Trophoblast cell (in vitro differentiated cells and primary cell): Measurements from ENCODE around the gene ACHE.

Experiments
- DNase-seq, 2 donors: peaks; one replicate each; pipeline ENCODE4 v3.0.0-alpha.2; 2016
- H2AFZ ChIP-seq: 2 replicates; pipeline ENCODE4 v1.6.1; 2013; ENCODE audit warnings: low read length, moderate library complexity, mild to moderate bottlenecking; ENCODE audit not compliant: insufficient read depth, poor library complexity
- H2AK5ac ChIP-seq: 2 replicates; pipeline ENCODE4 v1.6.1; 2013; ENCODE audit warnings: mild to moderate bottlenecking, low read length
- H2BK120ac ChIP-seq: 2 replicates; pipeline ENCODE4 v1.6.1; 2013; ENCODE audit warnings: low read length, mild to moderate bottlenecking, moderate library complexity; ENCODE audit not compliant: insufficient read depth, poor library complexity
- H2BK12ac ChIP-seq: 2 replicates; pipeline ENCODE4 v1.6.1; 2013; ENCODE audit warnings: mild to moderate bottlenecking, low read length, moderate library complexity
- H2BK5ac ChIP-seq: 2 replicates; pipeline ENCODE4 v1.6.1; 2013; ENCODE audit warnings: low read length, low read depth, moderate library complexity, mild to moderate bottlenecking; ENCODE audit not compliant: poor library complexity
- H3K14ac ChIP-seq: 2 replicates; pipeline ENCODE4 v1.6.1; 2013; ENCODE audit warnings: mild to moderate bottlenecking, low read length
- H3K18ac ChIP-seq: 2 replicates; pipeline ENCODE4 v1.6.1; 2013; ENCODE audit warnings: mild to moderate bottlenecking, low read length
- H3K23ac ChIP-seq: 2 replicates; pipeline ENCODE4 v1.6.1; 2013; ENCODE audit warnings: low read length
- H3K27ac ChIP-seq: 2 replicates; pipeline ENCODE4 v1.5.1; 2013; ENCODE audit warnings: low read depth, mild to moderate bottlenecking, inconsistent platforms, low read length, moderate library complexity
- H3K27me3 ChIP-seq: 2 replicates; pipeline ENCODE4 v1.6.1; 2013; ENCODE audit warnings: inconsistent platforms, mild to moderate bottlenecking, low read length, moderate library complexity; ENCODE audit not compliant: insufficient read depth
- H3K36me3 ChIP-seq, 2 experiments: 1 replicate in 1 of 2; 2 replicates in 1 of 2; pipeline ENCODE4 v1.6.1; 2013; ENCODE audit warnings: low read length in 2 of 2, mild to moderate bottlenecking in 2 of 2, moderate library complexity in 1 of 2; ENCODE audit not compliant: insufficient read depth in 2 of 2, control insufficient read depth in 1 of 2
- H3K4ac ChIP-seq: 2 replicates; pipeline ENCODE4 v1.6.1; 2013; ENCODE audit warnings: low read depth, mild to moderate bottlenecking, low read length, moderate library complexity
- H3K4me1 ChIP-seq, 2 experiments: 1 replicate in 1 of 2; 2 replicates in 1 of 2; pipeline ENCODE4 v1.6.1; 2013; ENCODE audit warnings: low read length in 2 of 2, mild to moderate bottlenecking in 2 of 2, moderate library complexity in 1 of 2; ENCODE audit not compliant: insufficient read depth in 2 of 2, control insufficient read depth in 1 of 2
- H3K4me2 ChIP-seq: 2 replicates; pipeline ENCODE4 v1.6.1; 2013; ENCODE audit warnings: inconsistent platforms, mild to moderate bottlenecking, low read length, moderate library complexity
- H3K4me3 ChIP-seq: 2 replicates; pipeline ENCODE4 v1.5.1; 2013; ENCODE audit warnings: mild to moderate bottlenecking, low read depth, low read length, inconsistent platforms
- H3K79me1 ChIP-seq: one replicate; pipeline ENCODE4 v1.6.1; 2013; ENCODE audit warnings: low read length
- H3K79me2 ChIP-seq: 2 replicates; pipeline ENCODE4 v1.6.1; 2013; ENCODE audit warnings: low read length, mild to moderate bottlenecking; ENCODE audit not compliant: control insufficient read depth, insufficient read depth, poor library complexity
- H3K9ac ChIP-seq: 2 replicates; pipeline ENCODE4 v1.6.1; 2013; ENCODE audit warnings: mild to moderate bottlenecking, low read length
- H3K9me3 ChIP-seq: 2 replicates; pipeline ENCODE4 v1.6.1; 2013; ENCODE audit warnings: low read depth, mild to moderate bottlenecking, control low read depth, inconsistent platforms, low read length; ENCODE audit not compliant: insufficient read depth
- H4K12ac ChIP-seq: 2 replicates; pipeline ENCODE4 v1.6.1; 2013; ENCODE audit warnings: low read depth, mild to moderate bottlenecking, low read length, moderate library complexity
- H4K8ac ChIP-seq: 2 replicates; pipeline ENCODE4 v1.6.1; 2013; ENCODE audit warnings: low read depth, mild to moderate bottlenecking, low read length, moderate library complexity
- H4K91ac ChIP-seq: one replicate; pipeline ENCODE4 v1.6.1; 2013; ENCODE audit warnings: low read depth, mild to moderate bottlenecking, low read length, moderate library complexity
- WGBS: extraction: QIAGEN DNeasy Blood & Tissue Kit; methylation state at CpG from one replicate; pipeline ENCODE4 v1.1.7; 2013; ENCODE audit warnings: missing lambda C conversion rate; ENCODE audit not compliant: insufficient read length, insufficient coverage; ENCODE audit errors: extremely low coverage; 5-methylcytosine and 5-hydroxymethylcytosine counted together

Gene ACHE

GRCh38 chr7:100892364-100893317, 3.0 kb downstream of the ACHE start:
- H3K9me3 ChIP-seq: no peaks in the 10 kb centered on the region
- peaks cover 23 to 26% of the 10 kb centered on the region in 2 experiments for H3K36me3 ChIP-seq
- no peak overlapping the region for H3K4me2 ChIP-seq
- H2AFZ ChIP-seq: no peak overlapping the region
- no peak overlapping the region for H4K12ac ChIP-seq
- H3K4me1 ChIP-seq: peaks cover 27 to 49% of the 10 kb centered on the region in 2 experiments
- H3K4ac ChIP-seq: no peak overlapping the region
- H3K14ac ChIP-seq: peak overlapping the region; percentile 12
- no peak overlapping the region for H3K27ac ChIP-seq
- H3K23ac ChIP-seq: no peak overlapping the region
- no peak for DNase-seq
- no peak overlapping the region for H3K9ac ChIP-seq
- no peak overlapping the region for H2BK5ac ChIP-seq
- H2AK5ac ChIP-seq: peak overlapping the region; percentile 64
- WGBS: no CpG with 5 or more reads among the region's 44 CpGs
- H4K91ac ChIP-seq: peak overlapping the region; percentile 53
- no peak overlapping the region for H3K18ac ChIP-seq
- peak overlapping the region; percentile 50 for H2BK12ac ChIP-seq
- H3K79me1 ChIP-seq: peaks cover 24% of the 10 kb centered on the region
- H4K8ac ChIP-seq: no peak overlapping the region
- peak overlapping the region; percentile 34 for H2BK120ac ChIP-seq
- H3K4me3 ChIP-seq: no peak overlapping the region
- peaks cover 17% of the 10 kb centered on the region for H3K79me2 ChIP-seq
- peaks cover 9% of the 10 kb centered on the region for H3K27me3 ChIP-seq

GRCh38 chr7:100891568-100892247, 4.0 kb downstream of the ACHE start:
- H3K79me1 ChIP-seq: peaks cover 24% of the 10 kb centered on the region
- peaks cover 27 to 48% of the 10 kb centered on the region in 2 experiments for H3K4me1 ChIP-seq
- H3K14ac ChIP-seq: no peak overlapping the region
- no peak overlapping the region for H3K9ac ChIP-seq
- H2AK5ac ChIP-seq: peak overlapping the region; percentile 64
- peak overlapping the region; percentile 61 for H3K4ac ChIP-seq
- peak overlapping the region; percentile 92 for H2BK5ac ChIP-seq
- no peak overlapping the region for H2AFZ ChIP-seq
- H4K8ac ChIP-seq: peak overlapping the region; percentile 95
- H3K27me3 ChIP-seq: peaks cover 7% of the 10 kb centered on the region
- no CpG with 5 or more reads among the region's 8 CpGs for WGBS
- peak overlapping the region; percentile 34 for H2BK120ac ChIP-seq
- no peak overlapping the region for H3K23ac ChIP-seq
- H3K79me2 ChIP-seq: peaks cover 17% of the 10 kb centered on the region
- peak overlapping the region; percentile 98 for H4K91ac ChIP-seq
- H2BK12ac ChIP-seq: peak overlapping the region; percentile 50
- peak in 1 of 2 donors; percentile 39 for DNase-seq
- peak overlapping the region; percentile 98 for H3K27ac ChIP-seq
- peaks cover 32 to 36% of the 10 kb centered on the region in 2 experiments for H3K36me3 ChIP-seq
- H3K4me2 ChIP-seq: peak overlapping the region; percentile 92
- H4K12ac ChIP-seq: no peak overlapping the region
- H3K4me3 ChIP-seq: no peak overlapping the region
- no peak overlapping the region for H3K18ac ChIP-seq
- no peaks in the 10 kb centered on the region for H3K9me3 ChIP-seq

GRCh38 chr7:100890653-100891567, 4.8 kb downstream of the ACHE start:
- Histone ChIP-seq H2AK5ac (peak overlapping the region; percentile 82), H3K9me3 (no peaks in the 10 kb centered on the region), H3K4me2 (peak overlapping the region; percentile 92), H3K9ac (peak overlapping the region; percentile 57), H2BK12ac (peak overlapping the region; percentile 61), H3K18ac (peak overlapping the region; percentile 81), H2BK120ac (peak overlapping the region; percentile 83), H3K27me3 (peaks cover under 1% of the 10 kb centered on the region), H3K79me1 (peaks cover 24% of the 10 kb centered on the region), H3K4me3 (peak overlapping the region; percentile 64), H3K36me3 (peaks cover 40 to 43% of the 10 kb centered on the region in 2 experiments), H2AFZ (peak overlapping the region; percentile 62), H3K14ac (peak overlapping the region; percentile 79), H3K79me2 (peaks cover 17% of the 10 kb centered on the region), H2BK5ac (peak overlapping the region; percentile 92), H4K12ac (peak overlapping the region; percentile 75), H3K27ac (peak overlapping the region; percentile 98), H4K91ac (peak overlapping the region; percentile 98), H4K8ac (peak overlapping the region; percentile 95), H3K23ac (no peak overlapping the region), H3K4ac (peak overlapping the region; percentile 61), H3K4me1 (peaks cover 21 to 40% of the 10 kb centered on the region in 2 experiments)
- WGBS: no CpG with 5 or more reads among the region's 43 CpGs
- DNase-seq: peak in 1 of 2 donors; percentile 27
